Right lobe of liver (tissue), 6 donors: ENCODE measurements around the gene PHC3. TPM values are rescaled to one million over a fixed set of nuclear protein-coding genes. Genes with fewer than 3 reads are reported as not detected.
A peak's percentile ranks its signal among the peaks of the same experiment; 100 is the strongest.

Experiments used
- ATAC-seq, 4 donors: fragments of 200-7000 bp; cut with Tn5 transposase; one replicate each; pipeline ENCODE4 v1.9.1; 2020; ENCODE audit warnings: mild to moderate bottlenecking in 4 of 4, moderate library complexity in 4 of 4
- DNase-seq, 3 donors: peaks; one replicate each; pipeline ENCODE4 v3.0.0-alpha.2; 2020
- H3K27ac ChIP-seq, 3 donors: fragments of 200-600 bp; one replicate each; pipeline ENCODE4 v1.8.0; 2022
- H3K27me3 ChIP-seq, 2 donors: fragments of 200-600 bp; one replicate each; pipeline ENCODE4 v1.8.0; 2022
- H3K36me3 ChIP-seq, 4 donors: fragments of 200-600 bp; sonication (generic) in 1 of 4; one replicate each; pipeline versions ENCODE4 v1.5.1 to v1.8.0; 2017 to 2022; ENCODE audit warnings: control low read depth in 1 of 4
- H3K4me1 ChIP-seq, 4 donors: fragments of 200-600 bp; sonication (generic) in 1 of 4; one replicate each; pipeline versions ENCODE4 v1.5.1 to v1.8.0; 2017 to 2022; ENCODE audit warnings: control low read depth in 1 of 4
- H3K4me3 ChIP-seq, 3 donors: fragments of 200-600 bp; one replicate each; pipeline ENCODE4 v1.8.0; 2022
- H3K9me3 ChIP-seq, 4 donors: fragments of 200-600 bp; sonication (generic) in 1 of 4; one replicate each; pipeline versions ENCODE4 v1.5.1 to v1.8.0; 2017 to 2022; ENCODE audit warnings: control low read depth in 1 of 4
- CTCF ChIP-seq, 4 donors: fragments of 200-600 bp in 3 of 4; fragments of 450-650 bp in 1 of 4; IDR thresholded peaks; one replicate each; pipeline versions ENCODE4 v1.5.1 to v1.8.0; 2016 to 2022; ENCODE audit warnings: antibody characterized with exemption in 4 of 4, mild to moderate bottlenecking in 2 of 4
- POLR2A ChIP-seq: fragments of 450-650 bp; IDR thresholded peaks from one replicate; pipeline ENCODE4 v1.6.1; 2017; ENCODE audit warnings: antibody characterized with exemption, mild to moderate bottlenecking
- WGBS: methylation state at CpG from one replicate; pipeline ENCODE4 v1.1.6; 2018; ENCODE audit warnings: low coverage, low lambda C conversion rate; ENCODE audit not compliant: insufficient coverage; ENCODE audit errors: missing lambda C conversion rate; 5-methylcytosine and 5-hydroxymethylcytosine counted together
- intact Hi-C, 2 donors: fragments of 100-400 bp; cut with DNase I; formaldehyde crosslinking; loops; one replicate each; pipeline versions ENCODE4 v1.11.2 to v1.14.1; 2022
- total RNA-seq, 6 experiments: library from RNA; depleted of rRNA in 2 of 6; stranded (reverse); fragments of >200 nt in 2 of 6; fragmentation: NEBNext Ultra II Directional in 3 of 6; extraction: Animal tissue kit (Norgen Biotek cat#: 25700) in 3 of 6; gene quantifications; one replicate each; pipeline versions ENCODE4 v1.1.0 to v1.2.4, GENCODE V29; 2016 to 2023
- donor health status: DM: no; HTN: yes; CAD: no.
- donor health status: DM: no; HTN: no; CAD: no.
- donor health status: DM: no; HTN: no; CAD: no.
- donor health status: DM: no; HTN: yes; CAD: no.
- donor health status: DM: no; HTN: yes; CAD: no.

PHC3 gene
- total RNA-seq, 6 experiments from 2014 or later, result 20.0 to 32.6 (median 23.5) TPM

GRCh38 chr3:170145278-170145677 lies 36.3 kb downstream of the PHC3 start:
- intact Hi-C loops, result no loop called here
- no peak for DNase-seq
- Histone ChIP-seq H3K27me3 (no peaks in the 10 kb centered on the region), H3K4me1 (no peaks in the 10 kb centered on the region), H3K36me3 (peaks cover 0 to 13% (median 2%) of the 10 kb centered on the region in 4 donors), H3K9me3 (no peaks in the 10 kb centered on the region), H3K4me3 (no peak overlapping the region), H3K27ac (no peak overlapping the region)
- no peak for ATAC-seq
- TF ChIP-seq POLR2A (no peak), CTCF (IDR thresholded peaks at IDR 0.05) (no peak)
- 87% methylated on average over 4 of the region's 4 CpGs for WGBS

GRCh38 chr3:170144437-170144843 lies 37.1 kb downstream of the PHC3 start:
- intact Hi-C loops, result no loop called here
- WGBS, result 86% methylated on average over 3 of the region's 3 CpGs
- Histone ChIP-seq H3K4me3 (no peak overlapping the region), H3K27ac (no peak overlapping the region), H3K9me3 (no peaks in the 10 kb centered on the region), H3K27me3 (no peaks in the 10 kb centered on the region), H3K36me3 (peaks cover 0 to 13% (median 2%) of the 10 kb centered on the region in 4 donors), H3K4me1 (no peaks in the 10 kb centered on the region)
- DNase-seq (no peak), ATAC-seq (peak in 1 of 4 donors; percentile 7)
- TF ChIP-seq POLR2A, result no peak
- TF ChIP-seq CTCF (IDR thresholded peaks at IDR 0.05), result no peak

- Histone ChIP-seq H3K36me3 (peaks cover 0 to 13% (median 2%) of the 10 kb centered on the region in 4 donors), H3K4me3 (no peak overlapping the region), H3K9me3 (no peaks in the 10 kb centered on the region), H3K27me3 (no peaks in the 10 kb centered on the region), H3K4me1 (no peaks in the 10 kb centered on the region), H3K27ac (no peak overlapping the region)
- TF ChIP-seq CTCF (IDR thresholded peaks at IDR 0.05) (no peak), POLR2A (no peak)
- no peak for ATAC-seq
- no peak for DNase-seq
- intact Hi-C loops, result no loop called here
- WGBS, result 87% methylated on average over 2 of the region's 2 CpGs
These were observed 39.2 kb downstream of the PHC3 start for GRCh38 chr3:170142373-170142772.

- DNase-seq (no peak), ATAC-seq (no peak)
- H3K9me3 ChIP-seq, result no peaks in the 10 kb centered on the region
- intact Hi-C loops, result no loop called here
- TF ChIP-seq CTCF (IDR thresholded peaks at IDR 0.05), result no peak
- no peak for TF ChIP-seq POLR2A
- H3K4me3 ChIP-seq, result no peak overlapping the region
- 77% methylated on average over 3 of the region's 5 CpGs for WGBS
- H3K4me1 ChIP-seq, result no peaks in the 10 kb centered on the region
- peaks cover 0 to 11% (median 0%) of the 10 kb centered on the region in 4 donors for H3K36me3 ChIP-seq
- H3K27me3 ChIP-seq, result no peaks in the 10 kb centered on the region
- H3K27ac ChIP-seq, result no peak overlapping the region
These were observed 43.5 kb downstream of the PHC3 start for GRCh38 chr3:170137986-170138385.

GRCh38 chr3:170132335-170132734 lies 49.2 kb downstream of the PHC3 start:
- Histone ChIP-seq H3K27me3 (no peaks in the 10 kb centered on the region), H3K4me3 (no peak overlapping the region), H3K9me3 (no peaks in the 10 kb centered on the region), H3K36me3 (peaks cover 0 to 41% (median 8%) of the 10 kb centered on the region in 4 donors), H3K4me1 (no peaks in the 10 kb centered on the region), H3K27ac (no peak overlapping the region)
- no peak for TF ChIP-seq POLR2A
- no peak for TF ChIP-seq CTCF (IDR thresholded peaks at IDR 0.05)
- intact Hi-C loops, result no loop called here
- DNase-seq (no peak), ATAC-seq (no peak)
- 65% methylated on average over 2 of the region's 2 CpGs for WGBS
